Activated CD4-positive, alpha-beta T cell treated with anti-CD3 and anti-CD28 coated beads, Interleukin-2, amount 50 U/mL, for 4 hours (primary cell): ENCODE measurements around the gene ZKSCAN1.
A peak's percentile ranks its signal among the peaks of the same experiment; 100 is the strongest.
"Not testable (repeated sequence)": the region's sequence is repeated elsewhere in the genome, so short reads cannot be mapped to it uniquely, and the experiment has no call there.

Source experiments
- DNase-seq, 2 experiments: peaks; one replicate each; pipeline ENCODE4 v3.0.0-alpha.2; 2020

ZKSCAN1 gene

DNA sequence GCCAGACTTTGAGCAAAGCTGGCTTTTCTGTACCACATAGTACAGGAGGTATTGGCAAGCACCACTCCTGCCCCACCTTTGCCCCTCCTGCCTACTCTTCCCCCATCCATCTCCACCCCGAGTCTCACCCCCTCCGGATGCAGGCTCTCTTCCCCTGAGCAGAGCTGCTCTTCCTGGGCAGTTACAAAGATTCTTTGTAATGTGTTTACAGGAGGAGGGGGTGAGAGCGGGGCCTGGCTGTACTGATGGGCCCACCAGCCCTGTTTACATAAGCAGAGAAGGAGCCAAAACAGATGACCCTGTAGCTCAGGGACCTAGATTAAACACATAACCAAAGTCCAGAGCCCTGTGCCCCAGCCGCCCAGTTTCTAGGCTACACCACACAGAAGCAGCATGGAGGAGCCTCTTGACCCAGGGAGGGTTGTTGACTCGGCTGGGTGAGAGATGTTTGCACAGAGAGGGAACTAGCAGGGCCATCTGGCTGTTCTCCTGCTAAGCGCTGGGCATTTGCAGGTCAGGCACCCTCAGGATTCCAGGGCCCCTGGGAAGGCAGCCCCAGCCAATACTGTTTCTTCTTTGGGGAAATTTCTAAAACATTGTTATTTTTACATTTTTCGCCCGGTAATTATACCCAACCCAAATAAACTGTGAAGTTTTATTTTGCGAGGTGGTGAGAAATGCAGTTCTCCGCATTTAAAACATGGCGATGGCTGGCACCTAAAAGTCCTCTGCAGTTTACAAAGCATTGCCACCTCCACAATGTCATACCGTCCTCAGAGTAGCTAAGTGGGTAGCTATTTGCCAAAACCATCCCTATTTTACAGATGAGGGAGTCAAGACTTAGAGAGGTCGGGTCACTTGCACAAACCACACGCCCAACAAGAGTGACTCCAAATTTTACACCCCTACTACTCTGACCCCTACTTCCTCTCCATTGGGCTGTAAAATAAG, 11.4 kb upstream of the ZKSCAN1 start:
- no peak for DNase-seq

GRCh38 chr7:100007887-100008286, 7.5 kb upstream of the ZKSCAN1 start:
- DNase-seq: no peak

GRCh38 chr7:100008525-100008924, 6.9 kb upstream of the ZKSCAN1 start:
- DNase-seq: no peak

GRCh38 chr7:100009952-100010351, 5.4 kb upstream of the ZKSCAN1 start:
- not testable (repeated sequence) for DNase-seq

GRCh38 chr7:100010901-100011300, 4.5 kb upstream of the ZKSCAN1 start:
- DNase-seq: no peak

DNA sequence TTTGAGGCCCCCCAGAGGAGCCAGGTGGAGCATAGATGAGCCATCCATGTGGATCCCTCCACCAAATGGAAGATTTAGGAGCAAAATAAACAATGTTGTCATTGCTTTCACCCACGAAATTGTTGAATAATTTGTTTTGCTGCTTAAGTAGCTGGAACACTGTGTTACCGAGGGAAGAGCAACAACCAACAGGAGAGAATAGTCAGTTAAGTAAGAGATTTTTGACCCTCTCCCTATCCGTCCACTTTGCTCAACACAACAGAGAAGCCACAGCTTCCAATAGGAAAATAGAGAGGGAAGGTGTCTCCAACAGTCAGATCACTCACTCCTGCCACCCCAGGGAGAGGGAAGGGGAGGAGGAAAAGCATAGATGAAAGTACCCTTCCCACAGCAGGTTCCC, 3.9 kb upstream of the ZKSCAN1 start:
- no peak for DNase-seq

GRCh38 chr7:100012385-100013327, 2.7 kb upstream of the ZKSCAN1 start:
- DNase-seq: not testable (repeated sequence)

DNA sequence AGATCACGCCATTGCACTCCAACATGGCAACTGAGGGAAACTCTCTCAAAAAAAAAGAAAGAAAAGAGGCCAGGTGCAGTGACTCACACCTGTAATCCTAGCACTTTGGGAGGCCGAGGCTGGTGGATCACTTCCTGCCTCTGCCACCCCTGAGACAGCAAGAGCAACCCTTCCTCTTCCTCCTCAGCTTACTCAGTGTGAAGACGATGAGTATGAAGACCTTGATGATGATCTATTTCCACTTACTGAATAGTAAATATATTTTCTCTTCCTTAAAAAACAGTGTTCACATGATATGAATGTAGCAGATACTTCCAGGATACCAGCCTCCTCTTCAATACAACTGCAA, 2.1 kb upstream of the ZKSCAN1 start:
- peak; percentile 19 to 40 for DNase-seq

- no peak for DNase-seq
Observed at GRCh38 chr7:100016215-100016901, 962 bp downstream of the ZKSCAN1 start.

DNA sequence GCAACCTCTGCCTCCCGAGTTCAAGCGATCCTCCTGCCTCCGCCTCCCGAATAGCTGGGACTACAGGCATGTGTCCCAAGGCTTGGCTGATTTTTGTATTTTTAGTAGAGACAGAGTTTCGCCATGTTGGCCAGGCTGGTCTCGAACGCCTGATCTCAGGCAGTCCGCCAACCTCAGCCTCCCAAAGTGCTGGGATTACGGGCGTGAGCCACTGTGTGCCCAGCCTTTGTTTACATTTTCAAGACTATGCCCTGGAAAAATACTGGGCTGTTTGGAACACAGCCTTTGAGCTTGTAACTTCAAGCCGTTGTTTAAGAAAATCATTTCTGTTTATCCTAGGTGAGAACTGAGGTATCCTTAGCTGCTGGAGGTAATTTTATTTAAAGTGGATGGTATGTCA, 1.9 kb downstream of the ZKSCAN1 start:
- DNase-seq: no peak

DNA sequence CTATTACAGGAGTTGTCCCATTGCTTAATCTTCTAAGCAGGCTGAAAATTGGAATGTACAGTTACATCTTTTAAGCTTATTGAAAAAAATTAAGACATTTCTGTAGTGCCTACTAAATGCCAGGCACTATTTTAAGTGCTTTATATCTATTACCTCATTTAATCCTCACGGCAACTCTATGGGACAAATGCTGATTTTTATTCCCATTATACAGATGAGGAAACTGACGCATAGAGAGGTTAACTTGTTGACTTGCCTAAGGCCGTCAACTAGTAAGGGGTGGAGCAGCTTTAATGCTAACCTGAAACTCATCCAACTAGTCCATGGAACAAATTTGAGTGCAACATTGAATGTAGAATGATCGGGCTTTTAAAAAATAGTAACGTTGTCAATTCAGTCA, 2.5 kb downstream of the ZKSCAN1 start:
- no peak for DNase-seq

- no peak for DNase-seq
Observed at GRCh38 chr7:100019908-100020307, 4.5 kb downstream of the ZKSCAN1 start.

GRCh38 chr7:100021297-100021696, 5.9 kb downstream of the ZKSCAN1 start:
- no peak for DNase-seq

DNA sequence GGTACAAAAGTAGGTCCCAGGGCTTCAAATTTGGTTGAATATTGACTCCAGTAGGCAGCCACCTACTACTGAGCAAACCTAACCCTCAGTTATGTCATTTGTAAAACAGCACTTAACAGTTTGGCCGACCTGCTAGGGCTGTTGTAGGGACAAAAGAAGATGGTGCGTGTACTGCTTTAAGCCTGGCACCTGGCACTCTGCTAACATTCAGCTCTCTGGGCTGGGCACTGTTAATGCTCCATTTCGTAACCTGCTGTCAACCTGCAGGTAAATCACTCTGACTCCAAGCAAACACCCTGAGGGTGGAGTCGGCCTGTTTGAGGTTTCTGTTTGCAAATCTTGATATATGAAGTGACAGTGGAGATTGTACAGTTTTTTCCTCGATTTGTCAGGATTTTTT, 7.2 kb downstream of the ZKSCAN1 start:
- DNase-seq: no peak

DNA sequence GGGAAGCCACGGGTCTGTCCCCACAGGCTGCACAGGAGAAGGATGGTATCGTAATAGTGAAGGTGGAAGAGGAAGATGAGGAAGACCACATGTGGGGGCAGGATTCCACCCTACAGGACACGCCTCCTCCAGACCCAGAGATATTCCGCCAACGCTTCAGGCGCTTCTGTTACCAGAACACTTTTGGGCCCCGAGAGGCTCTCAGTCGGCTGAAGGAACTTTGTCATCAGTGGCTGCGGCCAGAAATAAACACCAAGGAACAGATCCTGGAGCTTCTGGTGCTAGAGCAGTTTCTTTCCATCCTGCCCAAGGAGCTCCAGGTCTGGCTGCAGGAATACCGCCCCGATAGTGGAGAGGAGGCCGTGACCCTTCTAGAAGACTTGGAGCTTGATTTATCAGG, 8.1 kb downstream of the ZKSCAN1 start:
- DNase-seq: no peak

DNA sequence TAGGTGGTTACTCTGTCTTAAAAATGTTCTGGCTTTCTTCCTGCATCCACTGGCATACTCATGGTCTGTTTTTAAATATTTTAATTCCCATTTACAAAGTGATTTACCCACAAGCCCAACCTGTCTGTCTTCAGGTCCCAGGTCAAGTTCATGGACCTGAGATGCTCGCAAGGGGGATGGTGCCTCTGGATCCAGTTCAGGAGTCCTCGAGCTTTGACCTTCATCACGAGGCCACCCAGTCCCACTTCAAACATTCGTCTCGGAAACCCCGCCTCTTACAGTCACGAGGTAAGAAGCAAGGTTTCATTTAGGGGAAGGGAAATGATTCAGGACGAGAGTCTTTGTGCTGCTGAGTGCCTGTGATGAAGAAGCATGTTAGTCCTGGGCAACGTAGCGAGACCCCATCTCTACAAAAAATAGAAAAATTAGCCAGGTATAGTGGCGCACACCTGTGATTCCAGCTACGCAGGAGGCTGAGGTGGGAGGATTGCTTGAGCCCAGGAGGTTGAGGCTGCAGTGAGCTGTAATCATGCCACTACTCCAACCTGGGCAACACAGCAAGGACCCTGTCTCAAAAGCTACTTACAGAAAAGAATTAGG, 8.7 kb downstream of the ZKSCAN1 start:
- no peak for DNase-seq

DNA sequence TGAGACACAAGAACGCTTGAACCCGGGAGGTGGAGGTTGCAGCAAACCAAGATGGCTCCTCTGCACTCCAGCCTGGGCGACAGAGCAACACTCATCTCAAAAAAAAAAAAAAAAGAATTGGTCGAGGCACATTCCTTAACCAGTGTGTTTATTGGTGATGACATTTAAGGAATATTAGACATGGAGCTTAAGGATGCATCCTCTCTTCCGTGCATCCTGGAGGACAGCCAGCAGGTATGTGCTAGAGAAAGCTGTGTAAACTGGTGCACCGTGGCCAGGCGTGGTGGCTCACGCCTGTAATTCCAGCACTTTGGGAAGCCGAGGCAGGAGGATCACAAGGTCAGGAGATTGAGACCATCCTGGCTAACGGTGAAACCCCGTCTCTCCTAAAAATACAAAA, 11.8 kb downstream of the ZKSCAN1 start:
- DNase-seq: no peak

- no peak for DNase-seq
Observed at GRCh38 chr7:100029596-100029995, 14.2 kb downstream of the ZKSCAN1 start.

GRCh38 chr7:100033526-100033925, 18.1 kb downstream of the ZKSCAN1 start:
- DNase-seq: no peak

GRCh38 chr7:100034871-100035510, 19.6 kb downstream of the ZKSCAN1 start:
- no peak for DNase-seq

- no peak for DNase-seq
Observed at GRCh38 chr7:100035876-100036275, 20.5 kb downstream of the ZKSCAN1 start.

GRCh38 chr7:100038326-100038725, 22.9 kb downstream of the ZKSCAN1 start:
- no peak for DNase-seq
